HG02970 (cell line): ENCODE data around the gene KCNIP4.

Experiments
- ATAC-seq: cut with Tn5 transposase; IDR thresholded peaks from one replicate; pipeline ENCODE4 v1.9.1; 2021; ENCODE audit warnings: mild to moderate bottlenecking, moderate library complexity, moderate number of reproducible peaks; ENCODE audit not compliant: unreplicated experiment, low FRiP score

The KCNIP4 gene

GRCh38 chr4:21769404-21770147 is 179.0 kb downstream of the KCNIP4 start:
- ATAC-seq = no peak

- no peak for ATAC-seq
Observed at GRCh38 chr4:21768349-21769310, 179.9 kb downstream of the KCNIP4 start.

DNA sequence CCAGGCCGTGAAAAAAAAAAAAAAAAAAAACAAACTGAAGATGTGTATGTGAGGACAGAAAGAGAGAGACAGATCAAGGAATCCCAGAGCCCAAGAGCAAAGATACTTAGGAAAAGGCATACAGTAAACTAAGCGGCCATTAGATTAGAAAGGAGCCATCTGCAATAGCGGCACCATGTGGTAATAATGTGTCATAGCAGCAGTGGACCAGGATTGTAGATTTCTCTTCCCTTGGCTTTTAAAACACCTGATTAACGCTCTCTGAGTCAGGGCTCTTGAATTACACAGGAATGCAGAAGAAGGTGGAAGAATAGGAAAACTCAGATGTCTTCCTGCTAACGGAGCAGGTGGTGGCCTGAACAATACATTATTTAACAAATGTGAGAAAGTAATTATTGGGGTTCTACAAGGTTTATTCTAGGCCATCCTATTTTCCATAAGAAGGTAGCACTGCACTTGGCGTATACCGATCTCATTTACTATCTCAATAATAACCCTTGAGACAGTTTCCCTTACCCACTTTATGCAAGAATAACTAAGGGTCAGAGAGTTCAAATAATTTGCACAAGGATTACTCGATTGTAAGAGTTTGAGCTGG is 182.7 kb downstream of the KCNIP4 start:
- no peak for ATAC-seq

DNA sequence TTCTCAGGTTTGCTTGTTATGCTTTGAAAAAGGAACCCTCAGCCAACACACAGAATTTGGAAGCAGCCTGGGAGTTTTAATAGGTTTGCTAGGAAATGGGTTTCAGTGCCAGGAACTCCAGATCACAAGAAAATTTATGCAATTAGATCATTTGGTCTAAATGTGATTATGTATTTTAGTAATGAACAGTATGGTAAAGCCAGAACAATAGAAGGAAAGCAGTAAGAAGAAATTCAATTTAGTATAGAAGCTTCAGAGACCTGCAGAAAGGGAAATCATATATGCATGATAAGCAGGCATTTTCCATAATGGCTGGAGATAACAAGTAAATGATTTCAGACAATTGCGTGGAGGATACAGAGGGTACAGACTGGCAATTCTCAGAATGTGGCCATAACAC is 184.7 kb downstream of the KCNIP4 start:
- no peak for ATAC-seq

GRCh38 chr4:21757248-21757647 is 191.3 kb downstream of the KCNIP4 start:
- no peak for ATAC-seq

GRCh38 chr4:21753084-21753760 is 195.3 kb downstream of the KCNIP4 start:
- ATAC-seq = no peak

DNA sequence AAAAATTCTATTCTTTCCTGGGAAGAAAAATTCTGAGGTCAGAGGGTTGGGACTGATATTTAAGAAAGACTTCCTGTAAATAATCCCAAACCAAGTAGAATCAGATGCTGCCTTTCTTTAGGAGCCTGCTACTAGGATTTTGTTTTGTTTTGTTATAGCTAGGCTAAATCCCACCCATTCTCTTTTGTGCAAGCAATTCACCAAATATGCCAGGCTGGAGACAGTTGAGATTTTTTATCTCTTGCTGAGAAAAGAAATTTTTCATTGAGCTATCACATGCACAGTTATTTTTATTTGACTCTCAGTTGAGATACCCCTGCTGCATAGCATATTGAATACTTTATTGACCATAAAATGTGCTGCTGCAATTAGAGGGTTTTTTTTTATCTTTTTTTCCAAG is 196.0 kb downstream of the KCNIP4 start:
- no peak for ATAC-seq

- ATAC-seq = no peak
Observed at GRCh38 chr4:21749924-21750323, 198.6 kb downstream of the KCNIP4 start.

DNA sequence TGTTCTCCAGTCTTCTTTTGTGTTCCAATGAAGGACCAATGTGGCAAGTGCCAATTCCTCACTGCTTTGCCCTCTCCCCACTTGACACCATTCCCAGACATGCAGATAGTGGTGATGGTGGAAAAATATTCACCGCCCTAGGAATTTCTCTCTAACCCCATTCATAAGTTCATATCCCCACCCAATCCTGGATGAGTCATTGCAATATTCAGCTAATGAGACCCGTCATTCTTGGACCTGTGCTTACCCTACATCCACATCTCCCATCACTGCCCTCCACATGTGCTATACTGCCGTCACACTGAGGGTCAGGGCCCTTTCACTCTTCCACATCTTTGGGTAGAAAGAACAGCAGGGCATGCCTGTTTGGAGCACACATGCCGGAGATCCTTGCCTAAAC is 199.2 kb downstream of the KCNIP4 start:
- no peak for ATAC-seq

- ATAC-seq = no peak
Observed at GRCh38 chr4:21744046-21744445, 204.5 kb downstream of the KCNIP4 start.

DNA sequence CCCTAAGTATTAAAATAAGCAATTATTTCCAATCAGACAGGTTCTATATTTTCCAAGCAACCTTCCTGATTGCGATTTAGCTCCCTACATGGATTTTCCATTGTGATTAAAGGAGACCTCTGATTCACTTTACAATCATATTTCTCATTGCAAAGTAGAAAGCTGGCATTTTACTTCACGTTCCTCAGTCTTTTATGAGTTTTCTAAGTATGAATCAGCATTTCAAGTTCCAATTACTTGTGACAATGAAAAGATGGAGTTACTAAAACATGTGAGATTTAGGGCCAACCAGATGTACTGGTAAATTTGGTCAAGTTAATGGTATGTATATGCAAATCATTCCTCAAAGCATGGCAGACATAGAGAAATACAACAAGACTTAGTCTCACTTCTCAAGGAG is 206.2 kb downstream of the KCNIP4 start:
- ATAC-seq = no peak

DNA sequence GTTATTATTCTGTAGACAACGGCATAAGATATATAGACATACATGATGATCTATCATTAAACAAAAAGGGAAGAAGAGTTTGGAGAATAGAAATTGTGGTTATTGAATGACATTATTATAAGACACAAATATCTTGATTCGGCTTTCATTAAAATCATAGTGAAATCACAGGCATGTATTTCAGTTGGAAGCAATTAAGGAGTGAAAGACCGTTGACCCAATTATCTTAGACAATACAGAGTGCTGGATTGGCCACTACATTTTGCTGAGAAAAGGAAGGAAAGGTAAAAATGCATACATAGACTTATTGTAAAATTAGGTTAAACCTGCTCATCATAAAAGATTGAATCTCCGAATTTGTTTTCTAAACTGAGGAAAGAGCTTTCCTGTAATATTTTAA is 209.8 kb downstream of the KCNIP4 start:
- ATAC-seq = no peak

DNA sequence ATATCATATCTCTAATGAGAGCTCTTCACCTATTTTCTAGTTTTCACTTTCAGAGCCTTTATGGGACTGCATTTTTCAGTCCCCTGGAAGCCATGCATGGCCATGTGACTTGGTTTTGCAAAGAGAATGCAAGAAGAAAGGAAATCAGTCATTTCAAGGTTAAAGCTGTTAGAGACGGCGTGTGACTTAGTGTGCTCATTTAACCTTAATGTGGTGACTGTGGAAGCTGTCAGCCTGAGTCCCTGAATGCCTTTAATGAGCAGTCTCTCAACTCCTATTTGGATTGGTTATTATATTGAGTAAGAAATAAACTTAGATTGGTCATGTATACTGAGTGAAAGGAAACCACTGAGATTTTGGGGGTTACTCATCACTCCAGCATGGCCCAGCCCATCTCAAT is 212.7 kb downstream of the KCNIP4 start:
- ATAC-seq = no peak

DNA sequence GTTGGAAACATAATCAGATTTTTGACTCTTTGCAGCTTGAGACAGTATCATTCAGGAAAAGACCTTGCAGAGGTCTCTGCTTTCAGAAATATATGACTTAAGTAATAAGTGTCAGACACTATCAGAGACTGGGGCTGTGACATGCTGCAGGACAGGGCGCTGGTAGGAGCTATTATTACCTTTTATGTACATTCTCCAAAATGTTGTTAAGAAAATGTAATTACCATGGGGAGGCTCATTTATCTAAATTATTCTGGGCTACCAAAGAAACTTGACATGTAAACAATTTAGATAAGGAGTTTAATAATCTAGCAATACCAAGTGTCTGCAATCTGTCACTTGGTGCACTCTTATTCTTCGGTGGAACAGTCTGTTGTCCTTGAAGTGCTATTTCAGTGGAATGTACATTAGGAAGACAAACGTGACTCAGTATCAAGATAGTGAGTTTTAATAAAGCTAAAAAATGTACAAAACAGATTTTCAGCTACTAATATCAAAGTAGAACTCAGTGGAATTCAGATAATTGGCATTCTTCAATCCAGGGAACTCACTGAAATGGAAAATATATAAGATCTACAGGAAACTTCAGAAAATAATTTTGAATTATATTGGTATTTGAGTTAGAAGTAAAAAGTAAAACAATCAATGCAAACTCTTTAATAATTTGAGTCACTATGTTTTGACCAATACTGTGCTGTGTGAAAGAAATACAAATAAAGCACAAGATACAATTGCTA is 214.5 kb downstream of the KCNIP4 start:
- no peak for ATAC-seq

- no peak for ATAC-seq
Observed at GRCh38 chr4:21728304-21728703, 220.3 kb downstream of the KCNIP4 start.

DNA sequence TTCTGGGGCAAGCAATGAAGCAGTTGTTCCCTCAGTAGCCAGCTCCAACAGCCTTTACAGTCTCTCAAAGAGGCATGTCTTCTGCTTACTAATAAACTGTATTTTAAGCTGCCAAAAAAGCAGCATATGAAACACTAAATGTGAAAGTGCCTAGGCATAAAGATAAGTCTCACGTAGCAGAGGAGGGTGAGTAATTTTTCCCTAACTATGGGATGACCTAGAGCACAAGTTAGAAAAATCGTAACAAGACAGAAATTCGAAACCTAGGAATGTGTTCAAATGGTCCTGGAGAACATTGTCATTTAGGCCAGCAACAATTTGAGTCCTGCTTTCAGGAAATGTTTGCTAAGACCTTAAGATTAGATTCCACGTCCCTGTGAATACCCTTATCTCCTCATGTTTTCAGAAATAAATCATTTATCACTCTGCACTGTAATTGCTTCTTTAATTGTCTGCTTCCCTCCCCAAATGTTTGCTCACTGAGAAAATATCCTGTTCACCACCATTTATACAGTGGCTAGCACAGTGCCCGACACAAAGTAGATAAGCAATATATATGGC is 222.2 kb downstream of the KCNIP4 start:
- no peak for ATAC-seq

DNA sequence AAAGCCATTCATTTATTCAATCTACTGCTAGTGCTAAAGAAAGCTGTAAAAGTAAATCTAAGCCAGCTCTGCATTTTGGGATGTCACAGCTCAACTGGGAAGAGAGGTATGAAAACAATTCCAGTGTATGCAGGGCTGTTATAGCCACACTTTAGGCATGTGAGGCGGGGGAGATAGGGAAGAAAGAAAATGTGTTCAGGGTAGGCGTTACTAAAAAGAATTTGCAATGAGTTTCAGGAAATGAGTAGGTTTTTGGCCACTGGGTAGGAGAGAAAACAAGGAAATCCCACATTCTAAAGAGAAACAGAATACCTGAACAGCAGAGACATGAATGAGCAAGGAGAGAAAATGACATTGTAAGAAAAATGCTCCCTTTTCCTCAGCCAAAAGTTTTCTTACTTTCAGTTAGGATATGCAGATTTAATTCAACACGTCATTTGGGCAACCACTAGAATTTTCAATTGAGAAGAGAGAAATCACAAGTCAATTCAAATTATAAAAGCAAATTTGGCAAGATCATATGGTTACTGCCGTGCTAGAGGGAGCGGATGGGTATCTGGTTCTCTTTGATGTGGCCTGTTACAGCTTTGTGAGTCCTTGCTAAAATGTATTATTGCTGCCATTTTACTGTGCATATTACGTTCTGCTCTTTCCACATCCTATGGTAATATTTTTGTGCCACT is 226.3 kb downstream of the KCNIP4 start:
- no peak for ATAC-seq

- ATAC-seq = no peak
Observed at GRCh38 chr4:21716531-21716930, 232.0 kb downstream of the KCNIP4 start.

GRCh38 chr4:21710179-21710835 is 238.3 kb downstream of the KCNIP4 start:
- ATAC-seq = no peak
